SKM-1 treated with dmso at 0.1 percent for 144 hours (cell line): ENCODE measurements around the gene PLAGL2.
A peak's percentile ranks its signal among the peaks of the same experiment; 100 is the strongest.
"Not testable (repeated sequence)": the region's sequence is repeated elsewhere in the genome, so short reads cannot be mapped to it uniquely, and the experiment has no call there.

Source experiments
- DNase-seq: peaks from one replicate; lab custom pipeline; 2025; ENCODE audit not compliant: unreplicated experiment; lab: John Stamatoyannopoulos, UW

PLAGL2 gene

GRCh38 chr20:32205110-32205842 is 2.3 kb downstream of the PLAGL2 start:
- DNase-seq: peak; percentile 73

- no peak for DNase-seq
Measured at GRCh38 chr20:32204205-32205109, 3.1 kb downstream of the PLAGL2 start.

- no peak for DNase-seq
Measured at GRCh38 chr20:32203356-32204204, 4.0 kb downstream of the PLAGL2 start.

- DNase-seq: no peak
Measured at GRCh38 chr20:32201977-32202363, 5.6 kb downstream of the PLAGL2 start.

- DNase-seq: no peak
Measured at GRCh38 chr20:32201296-32201976, 6.1 kb downstream of the PLAGL2 start.

GRCh38 chr20:32199006-32199405 is 8.5 kb downstream of the PLAGL2 start:
- no peak for DNase-seq

- DNase-seq: not testable (repeated sequence)
Measured at GRCh38 chr20:32197136-32197535, 10.4 kb downstream of the PLAGL2 start.

- DNase-seq: not testable (repeated sequence)
Measured at GRCh38 chr20:32196613-32197012, 10.9 kb downstream of the PLAGL2 start.

GRCh38 chr20:32195581-32195980 is 12.0 kb downstream of the PLAGL2 start:
- DNase-seq: no peak

GRCh38 chr20:32193996-32194395 is 13.5 kb downstream of the PLAGL2 start:
- DNase-seq: no peak

GRCh38 chr20:32193336-32193735 is 14.2 kb downstream of the PLAGL2 start:
- DNase-seq: not testable (repeated sequence)

GRCh38 chr20:32192698-32193097 is 14.8 kb downstream of the PLAGL2 start:
- no peak for DNase-seq

- no peak for DNase-seq
Measured at GRCh38 chr20:32191873-32192272, 15.7 kb downstream of the PLAGL2 start.

- no peak for DNase-seq
Measured at GRCh38 chr20:32191422-32191821, 16.1 kb downstream of the PLAGL2 start.

- no peak for DNase-seq
Measured at GRCh38 chr20:32190616-32191415, 16.7 kb downstream of the PLAGL2 start.

GRCh38 chr20:32189691-32190615 is 17.6 kb downstream of the PLAGL2 start:
- DNase-seq: no peak

GRCh38 chr20:32189123-32189410 is 18.5 kb downstream of the PLAGL2 start:
- no peak for DNase-seq

- no peak for DNase-seq
Measured at GRCh38 chr20:32188376-32189122, 19.0 kb downstream of the PLAGL2 start.
